SH-SY5Y (cell line): ENCODE results near the gene MSH6.

Experiments used
- GATA2 ChIP-seq: IDR thresholded peaks from 2 replicates; pipeline ENCODE4 v1.6.1; 2011; ENCODE audit warnings: mild to moderate bottlenecking, low read depth, low read length
- GATA3 ChIP-seq: IDR thresholded peaks from 2 replicates; pipeline ENCODE4 v1.6.1; 2011; ENCODE audit warnings: low read depth, mild to moderate bottlenecking, low read length, moderate library complexity

The MSH6 gene

DNA sequence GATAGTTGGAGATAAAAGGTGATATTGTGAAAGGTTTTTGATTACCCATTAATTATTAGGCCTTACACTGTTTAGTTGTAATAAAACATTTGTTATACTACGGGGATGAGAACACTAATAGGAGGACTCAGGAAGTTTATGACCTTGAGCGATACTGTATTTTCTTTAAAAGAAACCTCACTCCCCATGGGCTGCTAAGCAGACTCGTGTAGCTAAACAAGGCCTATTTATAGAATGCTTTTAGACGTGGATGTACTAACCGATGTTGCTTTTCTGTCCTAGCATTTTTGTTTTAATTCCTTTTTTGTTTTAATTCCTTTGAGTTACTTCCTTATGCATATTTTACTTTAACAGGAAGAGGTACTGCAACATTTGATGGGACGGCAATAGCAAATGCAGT is 22.9 kb downstream of the MSH6 start:
- TF ChIP-seq GATA3 (no peak), GATA2 (no peak)

DNA sequence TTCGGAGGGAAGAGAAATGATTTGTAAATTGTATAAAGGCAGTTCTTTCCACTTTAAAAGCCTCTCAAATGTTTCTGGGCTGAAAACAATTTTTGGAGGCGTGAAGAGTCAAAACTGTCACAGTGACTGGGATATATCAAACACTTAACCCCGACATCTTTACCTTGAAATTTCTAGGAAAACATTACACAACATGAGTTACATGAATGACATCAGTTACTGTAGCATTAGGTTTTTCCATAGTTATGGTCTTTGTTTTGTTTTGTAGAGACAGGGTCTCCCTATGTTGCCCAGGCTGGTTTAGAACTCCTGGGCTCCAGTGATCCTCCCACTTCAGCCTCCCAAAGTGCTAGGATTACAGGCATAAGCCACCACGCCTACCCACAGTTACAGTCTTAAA is 25.7 kb downstream of the MSH6 start:
- no peak for TF ChIP-seq GATA3
- TF ChIP-seq GATA2: no peak

DNA sequence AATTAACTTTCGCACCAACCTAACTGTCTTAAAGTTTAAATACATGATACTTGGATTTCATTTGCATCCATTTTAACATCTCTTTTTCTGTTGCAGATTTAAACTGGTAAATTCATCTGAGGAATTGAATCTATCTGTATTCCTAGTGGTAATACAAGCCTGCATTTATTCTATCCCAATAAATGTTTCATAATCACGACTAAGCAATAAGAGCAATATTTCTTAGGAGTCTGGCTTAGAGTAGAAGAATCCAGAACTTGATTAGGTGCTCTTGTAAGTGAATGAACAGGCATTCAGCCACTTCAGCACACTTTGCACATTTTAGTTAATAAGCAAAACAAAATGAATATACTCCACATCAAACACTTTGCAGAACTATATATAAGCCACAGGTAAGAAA is 27.0 kb downstream of the MSH6 start:
- no peak for TF ChIP-seq GATA3
- no peak for TF ChIP-seq GATA2

DNA sequence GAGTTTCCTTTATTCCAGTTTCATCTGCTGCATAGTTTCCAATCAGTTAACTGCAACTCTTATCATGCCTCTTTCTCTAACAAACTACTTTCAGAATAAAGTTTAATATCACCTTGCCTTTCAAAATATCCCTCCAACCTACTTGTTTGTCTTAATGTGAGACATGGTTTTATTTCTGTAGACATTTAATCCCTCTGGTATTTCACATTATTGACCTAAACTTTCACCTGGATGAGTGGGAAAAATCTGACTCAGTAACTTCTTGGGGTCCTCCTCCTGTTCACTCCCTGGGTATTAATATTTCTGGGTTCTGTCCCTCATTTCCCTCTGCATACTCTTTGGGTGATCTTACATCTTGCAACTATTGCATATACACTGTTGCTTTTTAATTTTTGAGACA is 27.9 kb downstream of the MSH6 start:
- TF ChIP-seq GATA3 (no peak), GATA2 (no peak)

DNA sequence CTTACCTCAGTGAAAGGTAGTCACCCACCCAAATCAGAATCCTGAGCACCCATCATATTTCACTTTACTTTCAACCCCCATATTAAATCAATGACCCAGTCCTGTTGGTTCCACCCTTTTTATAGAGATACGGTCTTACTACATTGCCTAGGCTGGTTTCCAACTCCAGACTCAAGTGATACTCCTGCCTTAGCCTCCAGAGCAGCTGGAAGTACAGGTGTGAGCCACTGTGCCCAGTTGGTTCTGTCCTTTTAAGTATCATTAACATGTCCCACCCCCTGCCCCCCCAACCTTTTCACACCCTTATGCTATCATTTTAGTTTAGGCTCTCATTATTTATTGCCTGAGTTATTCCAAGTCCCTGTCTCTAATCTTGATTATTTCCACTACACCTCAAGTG is 28.7 kb downstream of the MSH6 start:
- no peak for TF ChIP-seq GATA2
- TF ChIP-seq GATA3: no peak

DNA sequence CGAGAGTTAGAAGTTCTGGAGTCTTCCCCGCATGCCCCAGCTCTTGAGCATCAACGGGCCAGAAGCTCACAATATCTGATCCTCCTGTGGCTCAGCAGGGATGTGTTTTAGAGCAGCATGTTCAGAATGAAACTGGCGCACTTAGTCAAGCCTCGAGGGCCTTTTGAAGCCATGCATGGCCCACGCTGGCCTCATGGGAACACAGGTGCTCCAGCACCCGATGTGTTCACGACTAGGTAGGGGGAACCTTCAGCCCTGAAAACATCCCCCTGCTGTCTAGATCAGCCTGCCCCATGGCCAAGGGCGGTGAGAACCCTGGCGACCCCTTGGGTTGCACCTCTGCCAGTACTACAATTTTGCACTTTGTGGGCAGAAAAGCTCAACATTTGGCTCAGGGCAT is 32.8 kb downstream of the MSH6 start:
- no peak for TF ChIP-seq GATA3
- no peak for TF ChIP-seq GATA2

DNA sequence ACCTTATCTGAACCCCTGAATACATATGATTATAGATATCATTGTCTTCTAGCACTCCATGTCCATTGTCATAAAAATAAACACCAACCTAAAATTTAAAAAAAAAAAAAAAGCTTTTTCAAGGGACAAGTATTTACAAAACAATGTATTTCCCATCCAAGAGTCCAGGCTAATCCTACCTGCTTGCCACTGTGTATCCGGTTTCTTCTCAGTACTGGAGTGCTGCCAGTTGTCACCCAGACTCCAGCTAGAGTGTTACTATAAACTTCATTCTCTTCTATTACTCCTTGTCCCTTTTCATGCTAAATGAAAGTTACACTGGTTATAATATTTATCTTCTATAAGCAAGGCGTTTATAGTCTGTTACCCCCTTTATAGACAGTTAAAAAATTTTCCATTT is 35.8 kb downstream of the MSH6 start:
- TF ChIP-seq GATA2: no peak
- TF ChIP-seq GATA3: no peak

DNA sequence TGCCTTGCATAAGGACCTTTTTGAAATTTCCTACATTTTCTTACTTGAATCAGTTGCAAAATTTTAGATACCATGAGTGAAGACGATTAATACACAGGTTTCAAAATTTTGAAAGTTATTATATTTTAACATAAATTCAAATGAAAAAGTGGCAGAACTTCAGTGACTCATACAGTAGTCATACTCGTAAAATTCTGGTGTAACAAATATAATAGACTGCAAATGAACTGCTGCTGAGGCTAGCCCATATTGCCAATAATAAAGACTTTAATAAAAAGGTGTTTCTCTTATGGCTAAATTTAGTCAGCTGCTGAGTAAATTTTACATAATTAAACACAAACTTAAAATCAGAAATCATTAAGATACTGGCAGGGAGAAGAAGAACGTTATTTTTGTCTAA is 36.9 kb downstream of the MSH6 start:
- TF ChIP-seq GATA3: no peak
- TF ChIP-seq GATA2: no peak

DNA sequence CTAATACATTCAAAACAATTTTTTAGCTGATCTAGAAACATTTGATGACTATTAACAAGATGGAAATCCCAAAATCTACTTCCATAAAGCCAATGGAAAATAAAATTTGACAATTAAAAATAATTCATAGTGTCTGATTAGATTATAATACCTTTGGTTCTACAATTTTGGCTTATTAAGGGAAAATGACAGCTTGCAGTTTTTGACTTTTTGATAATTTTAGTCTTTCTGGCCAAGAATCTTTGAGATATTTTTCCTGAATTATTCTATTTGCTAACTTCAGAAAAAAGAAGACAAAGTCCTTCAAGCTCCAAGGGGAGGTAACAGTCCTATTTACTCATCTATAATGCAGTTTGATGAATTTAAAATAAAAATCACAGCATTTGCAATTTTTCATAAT is 39.6 kb downstream of the MSH6 start:
- TF ChIP-seq GATA2 (no peak), GATA3 (no peak)

DNA sequence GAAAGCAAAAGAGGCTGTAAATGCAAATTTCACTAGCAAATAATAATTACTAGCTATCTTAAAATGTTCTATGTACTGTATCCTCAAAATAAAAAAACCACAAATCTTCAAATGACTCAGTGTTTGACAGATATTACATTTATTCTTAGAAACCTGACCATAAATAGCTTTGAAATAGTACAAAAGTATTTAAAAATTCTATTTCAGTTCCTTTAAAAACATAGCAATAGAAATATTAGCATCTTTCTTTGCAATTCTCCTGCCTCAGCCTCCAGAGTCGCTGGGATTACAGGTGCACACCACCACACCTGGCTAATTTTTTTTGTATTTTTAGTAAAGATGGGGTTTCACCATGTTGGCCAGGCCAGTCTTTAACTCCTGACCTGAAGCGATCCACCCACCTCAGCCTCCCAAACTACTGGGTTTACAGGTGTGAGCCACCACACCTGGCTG is 50.6 kb downstream of the MSH6 start:
- TF ChIP-seq GATA3 (no peak), GATA2 (no peak)

DNA sequence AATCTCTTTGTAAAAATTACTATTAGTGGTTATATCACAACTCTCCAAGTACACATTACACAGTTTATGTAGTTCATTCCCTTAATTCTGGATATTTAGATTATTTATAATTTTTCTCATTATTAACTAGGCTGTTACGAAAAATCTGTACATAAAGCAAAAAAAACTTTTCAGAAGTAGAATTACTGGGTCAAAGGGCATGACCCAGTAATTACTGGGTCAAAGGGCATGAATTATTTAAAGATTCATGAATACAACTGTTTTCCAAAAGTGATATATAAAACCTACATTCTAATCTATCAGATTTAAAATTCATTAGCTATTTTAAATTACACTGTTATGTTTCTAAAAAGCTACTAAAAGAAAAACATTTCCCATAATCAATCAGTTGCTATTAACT is 55.3 kb downstream of the MSH6 start:
- no peak for TF ChIP-seq GATA3
- no peak for TF ChIP-seq GATA2

DNA sequence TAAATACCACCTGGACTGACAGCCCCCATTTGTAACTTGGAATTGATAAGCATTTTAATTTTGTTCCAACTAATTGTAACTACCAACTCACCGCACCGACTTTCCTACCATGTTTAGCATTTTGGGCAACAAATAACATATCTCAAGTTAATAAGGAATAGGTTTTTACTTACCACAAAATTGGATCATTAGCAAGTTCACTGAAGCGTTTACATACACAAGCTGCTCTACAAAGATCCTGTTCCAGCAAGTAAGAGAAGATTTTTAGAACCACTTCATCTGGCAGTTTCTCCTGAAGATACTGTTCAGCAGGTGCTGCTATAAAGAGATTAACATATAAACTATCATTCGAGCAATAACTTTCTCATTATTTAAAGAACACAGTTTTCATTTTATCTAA is 55.7 kb downstream of the MSH6 start:
- TF ChIP-seq GATA3 (no peak), GATA2 (no peak)

DNA sequence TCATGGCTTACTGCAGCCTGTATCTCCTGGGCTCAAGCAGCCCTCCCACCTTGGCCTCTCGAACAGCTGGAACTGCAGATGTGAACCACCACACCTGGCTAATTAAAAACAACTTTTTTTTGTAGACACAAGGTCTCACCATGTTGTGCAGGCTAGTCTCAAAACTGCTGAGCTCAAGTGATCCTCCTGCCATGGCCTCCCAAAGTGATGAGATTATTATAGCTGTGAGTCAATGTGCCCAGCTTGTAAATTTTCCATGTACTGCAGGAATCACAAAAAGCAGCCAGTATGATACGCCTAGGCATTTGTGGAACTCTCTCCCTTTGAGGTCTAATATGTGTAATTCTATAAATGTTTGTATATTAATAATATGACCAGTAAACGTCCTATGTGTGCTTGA is 59.9 kb downstream of the MSH6 start:
- TF ChIP-seq GATA2 (no peak), GATA3 (no peak)

DNA sequence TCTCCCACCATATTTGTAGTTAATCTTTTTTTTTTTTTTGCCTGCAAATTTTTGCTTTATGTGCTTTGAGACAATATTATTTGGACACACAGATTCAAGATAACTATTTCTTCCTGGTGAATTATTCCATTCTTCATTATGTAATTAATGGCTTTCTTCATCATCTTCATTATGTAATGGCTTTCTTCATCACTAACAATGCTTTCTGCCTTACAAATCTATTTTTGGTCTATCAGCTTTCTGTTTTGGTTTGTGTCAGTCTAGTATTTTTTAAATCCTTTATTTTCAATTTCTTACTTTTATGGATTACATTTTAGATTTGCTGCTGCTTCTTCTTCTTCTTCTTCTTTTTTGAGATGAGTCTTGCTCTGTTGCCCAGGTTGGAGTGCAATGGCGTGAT is 60.5 kb downstream of the MSH6 start:
- TF ChIP-seq GATA3: no peak
- TF ChIP-seq GATA2: no peak

DNA sequence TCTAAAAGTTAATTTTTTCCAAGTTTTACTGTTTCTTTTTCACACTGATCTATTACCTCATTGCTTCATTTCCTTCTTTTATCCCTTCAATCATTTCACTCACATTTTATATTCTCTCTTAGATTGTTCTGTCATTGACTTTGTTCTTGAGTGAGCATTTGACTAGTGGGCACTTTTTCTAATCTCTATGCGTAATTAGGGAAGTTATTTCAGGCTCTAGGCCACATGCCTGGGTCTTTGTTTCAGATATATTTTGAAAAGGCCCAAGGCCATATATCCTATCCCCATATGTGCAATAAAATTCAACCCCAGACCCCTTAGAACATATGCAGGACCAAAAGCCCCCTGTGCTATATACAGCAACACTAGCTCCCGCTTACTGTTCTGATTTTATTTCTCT is 61.2 kb downstream of the MSH6 start:
- TF ChIP-seq GATA3 (no peak), GATA2 (no peak)

DNA sequence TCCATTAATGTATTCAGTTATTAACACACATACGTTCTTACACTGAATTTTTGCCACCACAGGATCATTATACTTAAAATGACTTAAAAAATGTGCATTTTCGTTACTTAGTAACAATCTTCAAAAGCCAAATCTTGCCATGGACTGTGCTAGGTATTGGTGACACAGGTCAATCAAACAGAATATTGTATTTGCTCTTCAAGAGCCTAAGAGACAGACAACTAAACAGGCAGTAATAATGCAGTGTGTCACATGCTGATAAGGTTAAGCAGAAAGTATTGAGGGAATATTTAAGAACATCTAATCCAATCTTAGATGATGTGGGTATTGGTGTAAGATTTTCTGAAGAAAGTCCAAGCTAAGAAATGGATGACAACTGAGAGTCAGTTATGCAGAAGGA is 66.4 kb downstream of the MSH6 start:
- no peak for TF ChIP-seq GATA3
- no peak for TF ChIP-seq GATA2
